Breast epithelium (tissue), 4 donors: ENCODE data around the gene IGSF11. TPM values are rescaled to one million over a fixed set of nuclear protein-coding genes. Genes with fewer than 3 reads are reported as not detected.

Experiments used
- DNase-seq, 2 donors: peaks; one replicate each; pipeline ENCODE4 v3.0.0-alpha.2; 2019; ENCODE audit warnings: low spot score in 2 of 2
- H3K27ac ChIP-seq, 2 donors: fragments of 200-600 bp; sonication (generic) in 1 of 2; one replicate each; pipeline ENCODE4 v1.5.1; 2016 to 2019; ENCODE audit warnings: mild to moderate bottlenecking in 1 of 2
- H3K27me3 ChIP-seq, 2 donors: fragments of 200-600 bp; sonication (generic) in 1 of 2; one replicate each; pipeline versions ENCODE4 v1.5.1 to v1.6.0; 2017 to 2019; ENCODE audit warnings: control low read depth in 1 of 2, mild to moderate bottlenecking in 1 of 2
- H3K36me3 ChIP-seq: fragments of 200-600 bp; one replicate; pipeline ENCODE4 v1.5.1; 2019
- H3K4me1 ChIP-seq, 2 donors: fragments of 200-600 bp; sonication (generic); one replicate each; pipeline ENCODE4 v1.5.1; 2016 to 2019; ENCODE audit warnings: control low read depth in 1 of 2
- H3K4me3 ChIP-seq, 3 donors: fragments of 200-600 bp; sonication (generic); 1 replicate in 2 of 3; 2 replicates in 1 of 3; pipeline ENCODE4 v1.5.1; 2016 to 2019; ENCODE audit warnings: mild to moderate bottlenecking in 3 of 3, moderate library complexity in 2 of 3
- H3K9me3 ChIP-seq, 2 donors: fragments of 200-600 bp; sonication (generic) in 1 of 2; one replicate each; pipeline ENCODE4 v1.5.1; 2016 to 2019; ENCODE audit warnings: control low read depth in 1 of 2
- POLR2A ChIP-seq: fragments of 450-650 bp; IDR thresholded peaks from one replicate; pipeline ENCODE4 v1.6.1; 2016; ENCODE audit warnings: antibody characterized with exemption, mild to moderate bottlenecking, moderate library complexity
- POLR2AphosphoS5 ChIP-seq, 3 donors: sonication (generic); formaldehyde crosslinking; IDR thresholded peaks; one replicate each; pipeline ENCODE4 v1.6.1; 2017; ENCODE audit warnings: antibody characterized with exemption in 3 of 3
- intact Hi-C: fragments of 100-400 bp; cut with DNase I; formaldehyde crosslinking; loops from one replicate; pipeline ENCODE4 v1.15.1; 2023; ENCODE audit warnings: low total_unique reads
- total RNA-seq, 3 donors: library from RNA; depleted of rRNA; stranded (reverse); fragments of >200 nt; gene quantifications; one replicate each; pipeline ENCODE4 v1.1.0, GENCODE V29; 2016
- TF ChIP-seq, protein P1 (sequence below), 3 donors: fragments of 450-650 bp; IDR thresholded peaks; one replicate each; pipeline ENCODE4 v1.5.1; 2016 to 2017; ENCODE audit warnings: antibody characterized with exemption in 3 of 3, mild to moderate bottlenecking in 3 of 3, moderate library complexity in 3 of 3

The IGSF11 gene
- total RNA-seq, 3 donors from 2014 or later, result under 0.01 to 1.9 (median 1.3) TPM

- H3K4me3 ChIP-seq, result no peak overlapping the region
- TF ChIP-seq POLR2AphosphoS5 (IDR thresholded peaks at IDR 0.05) (no peak), POLR2A (no peak)
- TF ChIP-seq, protein P1, sequence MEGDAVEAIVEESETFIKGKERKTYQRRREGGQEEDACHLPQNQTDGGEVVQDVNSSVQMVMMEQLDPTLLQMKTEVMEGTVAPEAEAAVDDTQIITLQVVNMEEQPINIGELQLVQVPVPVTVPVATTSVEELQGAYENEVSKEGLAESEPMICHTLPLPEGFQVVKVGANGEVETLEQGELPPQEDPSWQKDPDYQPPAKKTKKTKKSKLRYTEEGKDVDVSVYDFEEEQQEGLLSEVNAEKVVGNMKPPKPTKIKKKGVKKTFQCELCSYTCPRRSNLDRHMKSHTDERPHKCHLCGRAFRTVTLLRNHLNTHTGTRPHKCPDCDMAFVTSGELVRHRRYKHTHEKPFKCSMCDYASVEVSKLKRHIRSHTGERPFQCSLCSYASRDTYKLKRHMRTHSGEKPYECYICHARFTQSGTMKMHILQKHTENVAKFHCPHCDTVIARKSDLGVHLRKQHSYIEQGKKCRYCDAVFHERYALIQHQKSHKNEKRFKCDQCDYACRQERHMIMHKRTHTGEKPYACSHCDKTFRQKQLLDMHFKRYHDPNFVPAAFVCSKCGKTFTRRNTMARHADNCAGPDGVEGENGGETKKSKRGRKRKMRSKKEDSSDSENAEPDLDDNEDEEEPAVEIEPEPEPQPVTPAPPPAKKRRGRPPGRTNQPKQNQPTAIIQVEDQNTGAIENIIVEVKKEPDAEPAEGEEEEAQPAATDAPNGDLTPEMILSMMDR (IDR thresholded peaks at IDR 0.05), result no peak
- H3K9me3 ChIP-seq, result no peaks in the 10 kb centered on the region
- H3K36me3 ChIP-seq, result no peaks in the 10 kb centered on the region
- intact Hi-C loops, result no loop called here
- H3K27ac ChIP-seq, result no peak overlapping the region
- H3K4me1 ChIP-seq, result no peaks in the 10 kb centered on the region
- H3K27me3 ChIP-seq, result no peaks in the 10 kb centered on the region
- no peak for DNase-seq
Observed at GRCh38 chr3:118909763-118910162, 124.9 kb downstream of the IGSF11 start.

DNA sequence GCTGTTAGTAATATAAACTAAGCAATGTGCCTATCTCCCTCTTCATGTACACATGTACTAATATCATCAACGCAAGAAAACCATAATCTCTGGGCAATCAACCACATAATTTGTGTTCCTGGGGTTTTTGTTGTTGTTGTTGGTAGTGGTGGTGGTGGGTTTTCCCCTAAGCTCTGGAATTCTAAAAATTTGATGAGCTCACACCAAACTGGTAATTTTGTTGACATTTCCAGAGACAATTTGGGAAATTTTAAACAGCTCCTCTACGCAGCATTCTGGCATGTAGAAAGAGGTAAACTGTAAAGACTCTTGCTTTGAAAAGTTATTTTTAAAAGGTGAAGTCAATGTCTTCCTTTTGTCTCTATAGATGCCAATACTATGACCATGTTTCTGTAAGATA is 126.7 kb downstream of the IGSF11 start:
- intact Hi-C loops, result no loop called here
- H3K27ac ChIP-seq, result no peak overlapping the region
- no peak for DNase-seq
- no peaks in the 10 kb centered on the region for H3K4me1 ChIP-seq
- H3K27me3 ChIP-seq, result no peaks in the 10 kb centered on the region
- H3K4me3 ChIP-seq, result no peak overlapping the region
- no peaks in the 10 kb centered on the region for H3K36me3 ChIP-seq
- H3K9me3 ChIP-seq, result no peaks in the 10 kb centered on the region
- no peak for TF ChIP-seq POLR2A
- no peak for TF ChIP-seq POLR2AphosphoS5 (IDR thresholded peaks at IDR 0.05)
- TF ChIP-seq, protein P1 (IDR thresholded peaks at IDR 0.05), result no peak

- H3K36me3 ChIP-seq, result no peaks in the 10 kb centered on the region
- no peak for TF ChIP-seq POLR2A
- TF ChIP-seq POLR2AphosphoS5 (IDR thresholded peaks at IDR 0.05), result no peak
- TF ChIP-seq, protein P1 (IDR thresholded peaks at IDR 0.05), result no peak
- no peak overlapping the region for H3K4me3 ChIP-seq
- no peak for DNase-seq
- no peaks in the 10 kb centered on the region for H3K4me1 ChIP-seq
- intact Hi-C loops, result loop anchor here (1.0 kb wide), 1 partner anchor 21 kb away; no protein-coding TSS in a partner anchor
- H3K9me3 ChIP-seq, result no peaks in the 10 kb centered on the region
- H3K27me3 ChIP-seq, result no peaks in the 10 kb centered on the region
- no peak overlapping the region for H3K27ac ChIP-seq
Observed at GRCh38 chr3:118900737-118901525, 133.7 kb downstream of the IGSF11 start.

DNA sequence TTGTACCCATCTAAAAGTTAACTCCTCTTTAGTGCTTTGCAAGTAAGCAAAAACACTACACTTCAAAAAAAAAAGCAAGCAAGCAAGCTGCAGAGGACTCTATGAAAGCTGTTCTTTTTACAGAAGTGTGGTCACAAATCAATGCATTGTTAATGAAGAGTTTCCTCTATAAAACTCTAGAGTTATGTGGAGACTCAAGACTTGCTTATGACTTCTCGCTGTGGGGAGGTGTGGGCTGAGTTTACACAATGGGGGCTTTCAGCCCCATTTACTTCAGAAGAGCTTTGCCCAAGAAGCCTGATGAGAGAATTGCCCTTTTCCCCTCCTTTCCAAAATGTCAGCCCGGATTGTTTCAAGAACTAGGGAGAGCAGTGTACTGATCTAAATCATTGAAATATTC is 144.4 kb downstream of the IGSF11 start:
- Histone ChIP-seq H3K27me3 (peaks cover 0 to 6% of the 10 kb centered on the region in 2 donors), H3K9me3 (no peaks in the 10 kb centered on the region), H3K4me3 (no peak overlapping the region), H3K27ac (no peak overlapping the region), H3K4me1 (no peaks in the 10 kb centered on the region), H3K36me3 (no peaks in the 10 kb centered on the region)
- no peak for TF ChIP-seq POLR2AphosphoS5 (IDR thresholded peaks at IDR 0.05)
- TF ChIP-seq POLR2A, result no peak
- TF ChIP-seq, protein P1 (IDR thresholded peaks at IDR 0.05), result no peak
- intact Hi-C loops, result no loop called here
- DNase-seq, result no peak

DNA sequence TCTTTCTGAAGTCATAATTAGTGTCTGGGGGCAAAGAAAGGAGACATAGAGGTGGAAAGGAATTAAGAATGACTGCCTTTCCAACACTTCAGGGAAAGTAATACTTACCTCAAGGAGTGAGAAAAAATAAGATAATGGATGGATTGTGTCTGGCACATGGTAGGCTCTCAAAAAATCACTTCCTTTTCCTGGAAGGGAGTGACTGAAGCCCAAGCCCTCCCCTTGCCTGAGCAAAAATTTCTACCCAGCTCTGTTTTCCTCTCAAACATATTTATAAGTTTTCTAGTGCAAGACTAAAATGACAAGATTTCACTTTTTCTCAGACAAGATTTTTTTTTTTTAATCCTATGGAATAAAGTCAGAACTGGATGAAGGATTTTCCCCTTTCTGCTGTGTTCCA is 145.0 kb downstream of the IGSF11 start:
- Histone ChIP-seq H3K27ac (no peak overlapping the region), H3K36me3 (no peaks in the 10 kb centered on the region), H3K27me3 (peaks cover 0 to 4% of the 10 kb centered on the region in 2 donors), H3K4me3 (no peak overlapping the region), H3K9me3 (no peaks in the 10 kb centered on the region), H3K4me1 (no peaks in the 10 kb centered on the region)
- TF ChIP-seq POLR2A (no peak), POLR2AphosphoS5 (IDR thresholded peaks at IDR 0.05) (no peak)
- TF ChIP-seq, protein P1 (IDR thresholded peaks at IDR 0.05), result no peak
- DNase-seq, result no peak
- intact Hi-C loops, result loop anchor here (10.0 kb wide), 1 partner anchor 205 kb away; no protein-coding TSS in a partner anchor
